Heart left ventricle (tissue), 13 donors: ENCODE data around the gene SPPL2B.

Experiments used
- POLR2A ChIP-seq, 2 donors: fragments of 450-650 bp; IDR thresholded peaks; one replicate each; pipeline ENCODE4 v1.6.1; 2017; ENCODE audit warnings: antibody characterized with exemption in 2 of 2, mild to moderate bottlenecking in 2 of 2, moderate library complexity in 2 of 2
- TF ChIP-seq, protein P1 (sequence below), 12 donors: fragments of 200-600 bp; sonication (generic) in 4 of 12; IDR thresholded peaks; one replicate each; pipeline versions ENCODE4 v1.5.0 to v1.8.0; 2018 to 2022; ENCODE audit warnings: antibody characterized with exemption in 12 of 12, mild to moderate bottlenecking in 5 of 12
- donor health status: ischemic (EF 13 %, LVEDD 7.1; RV severe dilation, severe dysfunction).
- donor health status: DM: no; HTN: yes; CAD: no.
- donor health status: DM: no; HTN: no; CAD: no.
- donor health status: ischemic (EF 25% LVEDD 6.9; RV normal size, moderate dysfunction).
- donor health status: ischemic (EF 25% LVEDD 5.7; RV mildly dilated, moderate dysfunction).
- donor health status: ischemic (EF 35%, LVEDD 5.7; RV mildly dilated, moderate dysfunction).
- donor health status: nonischemic (EF 11% LVEDD 7.7; RV severe dilation, severe dysfunction).
- donor health status: DM: yes; HTN: yes; CAD: no.
- donor health status: PGD.
- donor health status: ischemic (EF 29% LVEDD 5.4; RV normal size, mild dysfunction).
- donor health status: nonischemic (EF 23%, LVEDD 6.1; RV moderate dilation, normal function).

DNA sequence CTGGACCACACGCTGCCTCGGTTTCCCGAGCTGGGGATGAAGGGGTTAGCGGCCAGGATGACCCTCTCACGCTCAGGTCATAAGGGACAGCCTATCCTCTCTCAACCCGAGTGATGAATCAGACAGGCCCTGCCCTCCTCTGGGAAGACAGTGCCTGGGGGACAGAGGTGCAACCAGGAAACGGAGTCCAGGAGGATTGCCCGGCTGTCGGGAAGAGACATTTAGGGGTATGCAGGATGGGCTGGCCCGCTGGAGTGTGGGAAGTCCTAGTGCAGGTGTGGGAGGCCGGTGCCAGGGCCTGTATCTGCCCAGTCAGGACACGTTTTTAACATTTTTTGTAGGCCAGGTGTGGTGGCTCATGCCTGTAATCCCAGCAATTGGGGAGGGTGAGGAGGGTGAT lies 8.4 kb upstream of the SPPL2B start:
- TF ChIP-seq, protein P1, sequence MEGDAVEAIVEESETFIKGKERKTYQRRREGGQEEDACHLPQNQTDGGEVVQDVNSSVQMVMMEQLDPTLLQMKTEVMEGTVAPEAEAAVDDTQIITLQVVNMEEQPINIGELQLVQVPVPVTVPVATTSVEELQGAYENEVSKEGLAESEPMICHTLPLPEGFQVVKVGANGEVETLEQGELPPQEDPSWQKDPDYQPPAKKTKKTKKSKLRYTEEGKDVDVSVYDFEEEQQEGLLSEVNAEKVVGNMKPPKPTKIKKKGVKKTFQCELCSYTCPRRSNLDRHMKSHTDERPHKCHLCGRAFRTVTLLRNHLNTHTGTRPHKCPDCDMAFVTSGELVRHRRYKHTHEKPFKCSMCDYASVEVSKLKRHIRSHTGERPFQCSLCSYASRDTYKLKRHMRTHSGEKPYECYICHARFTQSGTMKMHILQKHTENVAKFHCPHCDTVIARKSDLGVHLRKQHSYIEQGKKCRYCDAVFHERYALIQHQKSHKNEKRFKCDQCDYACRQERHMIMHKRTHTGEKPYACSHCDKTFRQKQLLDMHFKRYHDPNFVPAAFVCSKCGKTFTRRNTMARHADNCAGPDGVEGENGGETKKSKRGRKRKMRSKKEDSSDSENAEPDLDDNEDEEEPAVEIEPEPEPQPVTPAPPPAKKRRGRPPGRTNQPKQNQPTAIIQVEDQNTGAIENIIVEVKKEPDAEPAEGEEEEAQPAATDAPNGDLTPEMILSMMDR (IDR thresholded peaks at IDR 0.05), result no peak
- TF ChIP-seq POLR2A (IDR thresholded peaks at IDR 0.05), result no peak
